ENCODE results near the gene LRP1B.

- TF ChIP-seq ESRRG (CRISPR knock-in tag; IDR thresholded peaks at IDR 0.05) (no peak), RARB (CRISPR knock-in tag; IDR thresholded peaks at IDR 0.05) (no peak), PATZ1 (CRISPR knock-in tag; IDR thresholded peaks at IDR 0.05; ENCODE audit: borderline replicate concordance) (no peak), ZNF8 (CRISPR knock-in tag; IDR thresholded peaks at IDR 0.05) (no peak), CREB5 (CRISPR knock-in tag; IDR thresholded peaks at IDR 0.05; ENCODE audit: low read depth) (no peak), ZFP3 (CRISPR knock-in tag; IDR thresholded peaks at IDR 0.05) (no peak)
Measured at GRCh38 chr2:140593132-140593531, 1537.7 kb downstream of the LRP1B start.

All from SK-N-SH treated with all-trans-retinoic acid at 6 μM for 48 hours (cell line).